ENCODE measurements around the gene RAP1GAP.

- TF ChIP-seq CTCF (IDR thresholded peaks at IDR 0.05; ENCODE audit: low read length) (no peak), EZH2 (IDR thresholded peaks at IDR 0.05; ENCODE audit: borderline replicate concordance, low read length) (no peak)
These were observed 116.4 kb downstream of the RAP1GAP start for GRCh38 chr1:21552715-21553114.
